ENCODE results near the gene DNAH6.

Gene DNAH6

DNA sequence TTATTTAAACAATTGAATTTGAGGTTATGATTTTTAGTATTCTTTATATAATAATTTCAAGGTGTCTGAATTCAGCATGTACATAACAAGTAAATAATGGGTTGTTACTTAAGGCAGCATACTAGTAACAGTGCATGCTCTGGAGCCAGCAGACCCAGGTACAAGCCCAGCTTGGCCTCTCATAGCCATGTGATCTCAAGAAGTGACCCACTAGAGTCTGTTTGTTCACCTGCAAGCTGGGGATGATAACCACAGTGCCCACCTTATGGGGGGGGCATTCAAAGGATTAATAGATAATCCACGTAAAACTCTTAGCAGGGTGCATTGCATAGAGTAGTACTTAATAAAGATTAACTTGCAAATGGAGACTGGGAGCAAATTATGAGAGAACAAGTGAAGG, 201.0 kb downstream of the DNAH6 start:
- TF ChIP-seq, protein P1, sequence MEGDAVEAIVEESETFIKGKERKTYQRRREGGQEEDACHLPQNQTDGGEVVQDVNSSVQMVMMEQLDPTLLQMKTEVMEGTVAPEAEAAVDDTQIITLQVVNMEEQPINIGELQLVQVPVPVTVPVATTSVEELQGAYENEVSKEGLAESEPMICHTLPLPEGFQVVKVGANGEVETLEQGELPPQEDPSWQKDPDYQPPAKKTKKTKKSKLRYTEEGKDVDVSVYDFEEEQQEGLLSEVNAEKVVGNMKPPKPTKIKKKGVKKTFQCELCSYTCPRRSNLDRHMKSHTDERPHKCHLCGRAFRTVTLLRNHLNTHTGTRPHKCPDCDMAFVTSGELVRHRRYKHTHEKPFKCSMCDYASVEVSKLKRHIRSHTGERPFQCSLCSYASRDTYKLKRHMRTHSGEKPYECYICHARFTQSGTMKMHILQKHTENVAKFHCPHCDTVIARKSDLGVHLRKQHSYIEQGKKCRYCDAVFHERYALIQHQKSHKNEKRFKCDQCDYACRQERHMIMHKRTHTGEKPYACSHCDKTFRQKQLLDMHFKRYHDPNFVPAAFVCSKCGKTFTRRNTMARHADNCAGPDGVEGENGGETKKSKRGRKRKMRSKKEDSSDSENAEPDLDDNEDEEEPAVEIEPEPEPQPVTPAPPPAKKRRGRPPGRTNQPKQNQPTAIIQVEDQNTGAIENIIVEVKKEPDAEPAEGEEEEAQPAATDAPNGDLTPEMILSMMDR (conservative IDR thresholded peaks at IDR 0.05; ENCODE audit: low read depth, low read length) = no peak
- no peak overlapping the region for H3K4me3 ChIP-seq (ENCODE audit: low read length)
- DNase-seq (ENCODE audit: low read depth) = no peak

DNA sequence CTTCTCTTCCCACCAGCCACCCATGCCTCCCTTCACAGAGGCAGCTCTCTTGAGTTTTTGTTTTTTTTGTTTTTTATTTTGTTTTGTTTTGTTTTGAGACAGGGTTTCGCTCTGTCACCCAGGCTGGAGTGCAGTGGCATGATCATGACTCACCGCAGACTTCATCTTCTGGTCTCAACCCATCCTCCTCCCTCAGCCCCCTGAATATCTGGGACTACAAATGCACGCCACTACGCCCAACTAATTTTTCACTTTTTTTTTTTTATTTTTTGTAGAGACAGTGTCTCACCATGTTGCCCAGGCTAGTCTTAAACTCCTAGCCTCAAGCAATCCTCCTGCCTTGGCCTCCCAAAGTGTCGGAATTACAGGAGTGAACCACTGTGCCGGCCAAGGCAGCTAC, 203.1 kb downstream of the DNAH6 start:
- H3K4me3 ChIP-seq (ENCODE audit: low read length) = no peak overlapping the region
- TF ChIP-seq, protein P1 (conservative IDR thresholded peaks at IDR 0.05; ENCODE audit: low read depth, low read length) = no peak
- DNase-seq (ENCODE audit: low read depth) = no peak

DNA sequence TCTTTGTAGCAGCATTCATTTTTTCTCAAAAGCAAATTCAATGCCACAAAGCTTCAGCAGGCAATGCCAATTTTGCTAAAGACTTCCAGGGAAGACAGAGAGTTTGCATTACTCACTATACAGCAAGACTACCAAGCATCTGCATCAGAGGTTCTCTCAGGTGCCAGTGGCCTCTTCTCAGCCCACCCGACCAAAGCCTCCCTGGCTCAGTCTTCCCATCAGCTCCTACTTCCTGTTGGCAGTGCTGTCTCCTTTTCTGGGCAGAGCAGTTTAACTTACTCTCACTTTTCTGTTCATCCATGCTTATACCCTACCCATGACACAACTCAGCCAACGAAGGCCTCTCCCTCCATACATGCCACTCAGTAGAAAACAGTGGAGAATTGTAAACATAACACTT, 207.5 kb downstream of the DNAH6 start:
- no peak overlapping the region for H3K4me3 ChIP-seq (ENCODE audit: low read length)
- no peak for DNase-seq (ENCODE audit: low read depth)
- TF ChIP-seq, protein P1 (conservative IDR thresholded peaks at IDR 0.05; ENCODE audit: low read depth, low read length) = no peak

DNA sequence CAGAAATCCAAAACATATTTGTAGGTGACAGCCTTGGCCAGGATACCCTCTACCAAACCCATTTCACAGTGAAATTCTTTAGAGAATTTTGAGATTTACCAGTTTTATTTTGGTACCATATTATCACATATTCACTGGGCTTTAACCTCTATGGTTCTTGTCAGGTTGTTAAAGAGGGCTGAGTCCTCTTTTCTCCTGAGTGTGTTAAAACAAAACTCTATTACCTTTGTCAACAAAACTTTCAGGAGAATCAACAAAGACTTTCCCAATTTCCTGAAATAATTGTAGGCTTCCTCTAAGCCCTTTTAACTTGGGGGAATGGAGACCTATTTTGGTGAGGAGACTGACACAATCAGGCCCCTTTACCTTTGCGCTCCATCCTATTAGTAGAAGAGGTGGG, 209.4 kb downstream of the DNAH6 start:
- TF ChIP-seq, protein P1 (conservative IDR thresholded peaks at IDR 0.05; ENCODE audit: low read depth, low read length) = no peak
- DNase-seq (ENCODE audit: low read depth) = no peak
- no peak overlapping the region for H3K4me3 ChIP-seq (ENCODE audit: low read length)

DNA sequence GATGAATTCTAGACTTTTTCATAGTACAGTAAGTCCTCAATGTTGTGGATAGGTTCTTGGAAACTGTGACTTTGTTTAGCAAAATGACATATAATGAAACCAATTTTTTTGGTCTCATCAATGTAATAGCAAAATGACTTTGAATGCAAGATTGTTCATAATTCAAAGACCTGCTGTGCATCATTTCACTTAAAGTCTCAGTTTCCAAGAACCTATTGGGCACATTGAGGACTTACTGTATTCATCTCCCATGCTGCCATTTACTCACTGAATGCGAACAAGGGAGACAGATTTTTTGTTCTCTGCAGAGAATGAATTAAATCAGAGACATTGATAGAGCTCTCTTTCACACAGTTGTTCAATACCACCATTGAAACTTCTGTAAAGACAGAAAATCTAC, 211.0 kb downstream of the DNAH6 start:
- H3K4me3 ChIP-seq (ENCODE audit: low read length) = no peak overlapping the region
- TF ChIP-seq, protein P1 (conservative IDR thresholded peaks at IDR 0.05; ENCODE audit: low read depth, low read length) = no peak
- DNase-seq (ENCODE audit: low read depth) = no peak

DNA sequence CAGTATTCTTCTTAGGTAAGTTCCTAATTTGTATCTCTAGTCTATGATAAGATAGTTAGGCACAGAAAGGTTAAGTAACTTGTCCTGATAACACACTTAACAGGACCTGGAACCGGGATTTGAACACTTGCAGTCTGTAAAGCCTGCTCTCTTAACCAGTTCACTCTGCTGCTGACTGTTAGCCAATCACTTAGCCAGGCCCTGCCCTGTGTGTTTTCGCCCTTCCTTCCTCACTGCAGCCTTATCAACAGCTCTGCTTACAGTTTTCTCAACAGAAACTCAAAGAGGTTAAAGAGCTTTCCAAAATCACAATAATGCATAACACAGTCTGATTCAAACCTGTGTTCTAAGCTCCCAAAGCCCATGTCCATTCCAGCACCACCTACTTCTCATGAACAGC, 212.9 kb downstream of the DNAH6 start:
- no peak overlapping the region for H3K4me3 ChIP-seq (ENCODE audit: low read length)
- TF ChIP-seq, protein P1 (conservative IDR thresholded peaks at IDR 0.05; ENCODE audit: low read depth, low read length) = no peak
- DNase-seq (ENCODE audit: low read depth) = no peak

DNA sequence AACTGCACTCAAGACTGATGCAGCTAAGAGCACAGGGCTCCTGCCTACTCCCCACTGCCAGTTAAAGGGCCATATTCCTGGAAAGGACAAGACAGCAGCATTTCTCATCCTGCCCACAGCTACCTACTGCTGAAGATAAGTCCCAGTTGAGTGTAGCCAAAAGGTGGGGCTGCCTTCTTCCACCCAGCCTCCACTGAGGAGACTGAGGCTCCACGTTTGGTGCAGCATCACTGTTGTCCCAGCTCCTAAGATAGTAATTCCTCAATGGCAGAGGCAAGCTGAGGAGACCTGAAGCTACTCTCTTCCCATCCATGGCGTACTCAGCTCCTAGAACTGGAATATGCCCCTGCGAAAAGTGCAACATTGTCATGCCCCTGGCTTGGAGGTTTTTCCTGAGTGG, 214.9 kb downstream of the DNAH6 start:
- TF ChIP-seq, protein P1 (conservative IDR thresholded peaks at IDR 0.05; ENCODE audit: low read depth, low read length) = no peak
- no peak overlapping the region for H3K4me3 ChIP-seq (ENCODE audit: low read length)
- no peak for DNase-seq (ENCODE audit: low read depth)

All from retinal pigment epithelial cell (primary cell).